T-helper 22 cell (primary cell): ENCODE data around the gene PGAM5.

Experiments
- DNase-seq: peaks from one replicate; pipeline ENCODE4 v3.0.0-alpha.2; 2020; ENCODE audit warnings: low read depth

The PGAM5 gene

DNA sequence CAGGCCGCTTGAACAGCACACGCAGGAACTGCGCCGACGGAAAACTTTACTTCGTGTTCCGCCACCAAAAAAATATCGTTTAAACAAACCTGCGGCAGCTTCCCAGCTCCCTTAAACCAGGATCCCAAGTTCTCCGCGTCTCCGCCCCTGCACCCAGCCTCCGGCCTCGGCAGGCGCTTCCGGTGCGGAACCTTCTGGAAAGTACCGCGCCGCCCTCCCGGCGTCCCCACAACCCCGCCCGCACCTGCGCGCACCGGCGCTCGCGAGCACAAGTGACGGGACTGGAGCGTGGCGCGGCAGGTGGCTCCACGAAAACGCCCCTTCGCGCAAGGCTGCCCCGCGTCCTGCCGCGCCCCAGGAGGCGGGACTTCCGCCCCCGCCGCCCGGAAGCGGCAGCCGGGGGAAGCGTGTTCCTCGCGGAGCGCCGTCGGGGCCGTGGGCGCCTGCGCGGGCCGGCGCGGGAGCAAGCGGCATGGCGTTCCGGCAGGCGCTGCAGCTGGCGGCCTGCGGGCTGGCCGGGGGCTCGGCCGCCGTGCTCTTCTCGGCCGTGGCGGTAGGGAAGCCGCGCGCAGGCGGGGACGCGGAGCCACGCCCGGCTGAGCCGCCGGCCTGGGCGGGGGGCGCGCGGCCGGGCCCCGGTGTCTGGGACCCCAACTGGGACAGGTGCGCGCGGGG, at the start of gene PGAM5:
TSS of gene PGAM5 (plus strand) at position 438 of the 675 bp plus-strand sequence. CDS start at position 473, 35 bp downstream.
- DNase-seq, result peak; percentile 93

DNA sequence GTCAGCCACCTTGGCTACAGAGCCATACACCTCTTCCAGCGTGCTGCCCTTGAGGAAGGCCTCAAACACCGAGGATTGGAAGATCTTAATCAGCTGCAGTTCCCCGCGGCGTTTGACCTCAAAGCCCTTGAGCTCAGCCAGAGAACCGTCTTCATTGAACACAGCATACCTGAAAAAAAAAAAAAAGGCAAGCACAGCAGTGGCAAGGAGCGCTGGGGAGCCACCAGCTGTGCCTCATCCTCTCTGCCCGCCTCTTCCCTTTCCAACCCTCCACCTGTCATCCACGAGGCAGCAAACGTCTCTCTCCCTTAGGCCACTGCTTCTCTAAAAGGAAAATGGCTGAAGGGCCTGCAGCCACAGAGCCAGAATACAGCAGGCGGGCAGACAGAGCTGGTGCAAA, 49.6 kb upstream of the PGAM5 start:
- no peak for DNase-seq

DNA sequence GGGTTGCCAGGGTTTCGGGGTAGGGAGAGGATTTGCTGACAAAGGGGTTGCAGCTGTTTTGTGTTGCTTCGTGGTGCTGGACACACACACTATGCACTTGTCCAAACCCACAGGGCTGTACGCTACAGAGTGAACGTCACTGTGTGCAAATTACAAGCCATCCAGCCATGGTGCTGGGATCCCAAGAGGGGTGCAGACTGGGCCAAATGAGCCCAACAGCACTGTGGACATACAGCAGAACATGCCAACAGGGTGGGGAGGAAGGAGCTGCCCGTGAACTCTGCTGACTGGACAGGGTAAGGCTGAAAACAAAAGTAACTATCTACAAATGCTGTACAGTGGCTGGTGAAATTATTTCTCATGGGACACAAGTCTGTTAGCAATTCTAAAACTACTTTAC, 48.7 kb upstream of the PGAM5 start:
- no peak for DNase-seq

DNA sequence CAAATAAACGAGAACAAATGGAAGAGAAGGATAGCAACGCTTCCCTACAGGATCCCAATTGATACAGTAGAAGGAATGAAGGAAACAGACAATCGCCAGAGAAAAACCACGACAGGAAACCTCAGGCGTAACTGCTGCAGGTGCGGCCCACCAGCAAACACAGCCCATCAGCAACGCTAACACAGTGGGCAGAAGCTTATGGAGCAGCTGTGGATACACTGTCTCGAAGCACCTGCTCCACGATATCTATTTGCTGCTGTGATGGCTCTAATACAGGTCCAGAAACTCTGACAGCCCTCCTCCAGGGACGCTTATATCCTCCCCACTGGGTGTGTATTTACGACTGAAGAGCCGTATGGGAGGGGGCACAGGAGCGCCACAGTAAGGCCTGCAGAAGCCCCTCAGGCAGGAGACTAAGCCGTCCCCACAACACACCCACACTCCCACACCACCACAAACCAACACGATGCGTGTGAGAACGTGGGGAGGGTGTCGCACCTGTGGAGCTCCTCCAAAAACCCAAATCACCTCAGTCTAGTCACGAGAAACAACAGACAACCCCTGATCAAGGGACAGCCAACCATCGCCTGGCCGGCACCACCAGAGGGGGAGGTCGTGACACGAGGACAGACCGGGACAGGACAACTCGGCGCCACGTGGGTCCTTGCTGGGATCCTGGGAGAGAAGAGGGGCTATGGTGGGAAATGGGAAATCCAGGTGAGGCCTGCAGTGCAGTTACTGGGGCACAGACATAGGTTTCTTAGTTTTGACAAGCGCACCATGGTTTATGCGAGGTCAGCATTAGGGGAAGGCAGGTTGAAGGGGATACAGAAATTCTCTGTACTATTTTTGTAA, 47.5 kb upstream of the PGAM5 start:
- no peak for DNase-seq

DNA sequence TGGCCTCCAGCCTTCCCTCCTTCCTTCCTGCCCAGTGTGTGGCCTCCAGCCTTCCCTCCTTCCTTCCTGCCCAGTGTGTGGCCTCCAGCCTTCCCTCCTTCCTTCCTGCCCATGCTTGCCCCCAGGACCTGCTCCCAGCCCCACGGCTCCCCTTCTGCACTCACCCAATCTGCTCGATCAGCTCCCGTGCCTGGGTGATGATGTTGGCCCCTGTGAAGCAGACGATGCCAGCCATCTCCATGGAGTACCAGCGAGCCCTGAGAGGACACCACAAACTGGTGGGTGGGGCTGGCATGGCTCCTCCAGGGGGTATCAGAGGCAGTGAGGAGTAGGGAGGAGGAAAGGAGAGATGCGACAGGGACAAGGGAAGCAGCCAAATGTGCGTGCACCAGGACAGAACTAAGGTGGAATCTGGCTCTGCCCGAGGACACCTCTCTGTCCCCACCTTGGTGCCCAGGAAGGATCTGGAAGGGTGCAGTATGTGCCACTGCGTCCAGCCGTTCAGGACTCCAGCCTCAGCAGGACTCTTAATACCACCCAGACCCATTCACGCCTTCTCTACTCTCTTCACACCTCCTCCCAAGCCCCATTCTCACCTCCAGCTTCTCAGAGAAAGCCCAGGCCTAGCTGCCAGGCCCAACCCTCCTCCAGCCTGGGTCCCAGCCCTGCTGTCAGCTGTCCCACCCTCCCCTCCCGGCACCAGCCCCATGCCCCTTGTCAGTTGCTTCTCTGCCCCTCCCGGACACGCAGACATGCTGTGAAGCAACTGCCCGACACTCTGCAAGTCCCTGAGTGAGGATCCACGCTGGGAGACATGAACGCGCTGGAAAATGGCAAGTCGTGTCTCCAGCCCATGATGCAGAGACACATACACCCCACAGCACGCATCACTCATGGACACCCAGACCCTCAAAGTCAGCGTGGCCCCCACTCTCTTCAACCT, 46.2 kb upstream of the PGAM5 start:
- DNase-seq, result no peak

DNA sequence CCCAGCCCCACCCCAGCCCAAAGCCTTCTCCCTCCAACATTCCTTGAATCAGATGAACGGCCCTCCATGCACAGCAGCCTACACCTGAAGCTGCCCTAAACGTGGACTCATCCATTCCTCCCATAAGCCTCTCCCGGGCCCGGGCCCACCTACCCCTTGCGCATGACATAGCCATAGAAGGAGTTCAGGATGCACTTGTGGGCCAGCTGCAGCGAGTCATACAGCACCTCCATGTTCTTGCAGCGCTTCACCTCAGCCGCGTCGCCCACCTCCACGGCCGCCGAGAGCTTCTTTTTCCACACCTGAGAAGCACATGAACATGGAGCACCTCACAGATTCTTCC, 45.5 kb upstream of the PGAM5 start:
- no peak for DNase-seq

DNA sequence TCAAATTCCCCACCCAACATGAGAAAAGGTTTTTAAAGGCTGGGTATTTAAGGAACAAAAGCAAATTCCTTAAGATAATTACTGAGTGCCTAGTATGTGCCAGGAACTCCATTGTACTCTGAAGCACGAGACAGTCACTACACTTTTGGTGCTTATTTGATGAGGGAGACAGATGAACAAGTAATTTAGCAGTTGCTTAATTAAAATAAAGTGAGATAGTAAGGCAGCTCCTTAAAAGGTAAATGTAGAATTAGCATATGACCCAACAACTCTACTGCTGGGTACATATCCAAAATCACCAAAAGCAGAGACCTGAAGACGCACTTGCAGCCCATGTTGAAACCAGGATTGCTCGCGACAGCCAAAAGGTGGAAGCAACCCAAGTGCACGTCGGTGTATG, 44.8 kb upstream of the PGAM5 start:
- no peak for DNase-seq

DNA sequence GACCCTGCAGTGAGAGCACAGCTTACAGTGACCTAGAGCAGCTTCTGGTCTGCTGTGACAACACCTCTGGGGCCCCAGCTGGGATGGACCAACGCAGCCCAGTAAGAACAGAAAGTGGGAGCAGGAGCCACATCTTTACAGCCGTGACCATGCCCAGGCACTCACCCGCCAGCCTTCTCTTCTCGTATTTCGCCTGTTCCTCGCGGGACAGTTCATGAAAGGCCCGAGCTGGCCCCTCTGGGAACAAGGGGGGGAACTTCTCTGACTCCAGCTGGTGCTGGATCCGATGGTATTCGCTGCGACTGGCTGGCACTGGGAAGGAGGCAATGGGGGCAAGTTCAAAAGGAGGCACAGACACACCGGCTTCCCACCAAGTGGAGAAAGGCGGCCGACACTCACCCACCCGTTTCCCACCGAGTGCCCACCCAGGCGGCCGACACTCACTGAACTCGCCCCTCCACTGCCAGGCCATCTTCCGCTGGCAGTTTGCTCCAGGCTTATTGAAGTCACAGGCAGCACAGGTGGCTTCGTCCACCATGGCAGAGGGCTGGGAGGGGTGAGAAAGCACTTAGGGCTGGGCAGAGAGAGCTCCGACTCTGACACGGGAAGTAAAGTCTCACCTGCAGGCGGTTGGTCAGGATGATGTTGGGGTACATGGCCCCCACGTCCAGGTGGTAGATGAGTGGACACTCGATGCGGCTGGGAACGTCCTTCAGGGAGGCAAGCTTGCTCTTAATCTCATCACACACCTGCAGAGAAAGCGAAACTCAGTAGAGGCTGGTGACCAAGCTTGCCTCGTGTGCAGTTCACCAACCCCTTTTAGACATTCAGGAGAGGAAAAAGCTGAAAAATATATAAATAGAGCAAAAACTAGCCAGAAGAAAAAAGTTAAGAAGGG, 42.2 kb upstream of the PGAM5 start:
- DNase-seq, result no peak

DNA sequence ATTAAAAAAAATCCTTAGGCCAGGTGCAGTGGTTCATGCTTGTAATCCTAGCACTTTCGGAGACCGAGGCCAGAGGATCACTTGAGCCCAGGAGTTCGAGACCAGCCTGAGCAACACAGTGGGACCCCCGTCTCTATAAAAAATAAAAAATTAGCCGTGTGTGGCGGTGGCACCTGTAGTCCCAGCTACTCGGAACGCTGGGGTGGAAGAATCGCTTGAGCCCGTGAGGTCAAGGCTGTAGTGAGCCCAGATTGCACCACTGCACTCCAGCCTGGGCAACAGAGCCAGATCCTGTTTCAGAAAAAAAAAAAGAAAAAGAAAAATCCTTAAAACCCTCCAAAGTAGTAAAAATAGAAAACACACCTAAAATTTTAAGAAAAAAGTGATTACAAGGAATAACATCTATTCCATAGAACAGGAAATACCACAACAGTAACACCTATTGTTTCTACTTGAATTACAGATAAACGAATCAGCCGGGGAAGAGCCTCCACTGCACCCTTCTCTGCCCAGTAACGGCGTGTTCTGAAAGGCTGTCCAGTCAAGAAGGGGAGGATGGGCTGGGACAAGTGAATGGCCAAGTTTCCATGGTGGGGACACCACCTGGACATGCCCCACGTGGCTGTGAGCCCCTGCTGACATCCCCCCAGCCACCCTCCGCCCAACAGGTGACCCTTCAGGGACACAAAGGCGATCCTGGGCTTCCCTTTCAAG, 41.3 kb upstream of the PGAM5 start:
- no peak for DNase-seq

DNA sequence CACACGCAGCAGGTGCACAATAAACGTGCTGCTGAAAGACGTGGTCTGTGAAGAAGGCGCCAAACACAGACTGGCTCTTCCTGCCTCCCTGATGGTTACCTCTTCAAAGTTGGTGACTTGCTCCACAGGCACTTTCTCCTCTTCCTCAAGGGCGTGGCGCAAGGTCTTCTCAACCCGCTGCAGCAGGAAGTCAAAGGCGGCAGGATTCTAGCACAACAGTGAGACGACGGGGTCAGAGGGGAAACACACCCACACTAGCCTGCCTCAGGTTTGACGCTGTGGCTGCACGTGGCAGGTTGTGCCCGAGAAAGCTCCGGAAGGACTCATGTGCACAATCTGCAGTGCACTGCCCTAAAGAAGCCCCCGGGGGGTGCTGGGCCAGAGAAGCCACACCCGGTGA, 38.5 kb upstream of the PGAM5 start:
- DNase-seq, result no peak

DNA sequence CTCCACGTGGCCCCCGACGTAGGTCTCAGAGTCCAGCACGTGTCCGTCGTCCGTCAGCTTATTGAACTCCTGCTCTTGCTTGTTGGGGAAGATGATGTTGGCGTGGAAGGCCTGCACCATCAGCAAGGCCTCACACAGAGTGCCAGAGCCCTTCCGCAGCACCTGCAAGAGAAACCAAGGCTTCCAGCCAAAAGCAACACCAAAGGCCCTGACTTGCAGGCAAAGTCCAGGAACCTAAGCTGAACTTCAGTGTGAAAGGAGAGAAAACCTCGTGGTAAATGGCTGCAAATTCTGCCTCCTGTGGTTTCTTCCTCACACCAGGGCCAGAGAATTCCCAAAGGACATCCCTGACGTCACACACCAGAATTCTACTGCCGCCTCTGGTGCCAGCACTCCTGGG, 38.0 kb upstream of the PGAM5 start:
- no peak for DNase-seq

DNA sequence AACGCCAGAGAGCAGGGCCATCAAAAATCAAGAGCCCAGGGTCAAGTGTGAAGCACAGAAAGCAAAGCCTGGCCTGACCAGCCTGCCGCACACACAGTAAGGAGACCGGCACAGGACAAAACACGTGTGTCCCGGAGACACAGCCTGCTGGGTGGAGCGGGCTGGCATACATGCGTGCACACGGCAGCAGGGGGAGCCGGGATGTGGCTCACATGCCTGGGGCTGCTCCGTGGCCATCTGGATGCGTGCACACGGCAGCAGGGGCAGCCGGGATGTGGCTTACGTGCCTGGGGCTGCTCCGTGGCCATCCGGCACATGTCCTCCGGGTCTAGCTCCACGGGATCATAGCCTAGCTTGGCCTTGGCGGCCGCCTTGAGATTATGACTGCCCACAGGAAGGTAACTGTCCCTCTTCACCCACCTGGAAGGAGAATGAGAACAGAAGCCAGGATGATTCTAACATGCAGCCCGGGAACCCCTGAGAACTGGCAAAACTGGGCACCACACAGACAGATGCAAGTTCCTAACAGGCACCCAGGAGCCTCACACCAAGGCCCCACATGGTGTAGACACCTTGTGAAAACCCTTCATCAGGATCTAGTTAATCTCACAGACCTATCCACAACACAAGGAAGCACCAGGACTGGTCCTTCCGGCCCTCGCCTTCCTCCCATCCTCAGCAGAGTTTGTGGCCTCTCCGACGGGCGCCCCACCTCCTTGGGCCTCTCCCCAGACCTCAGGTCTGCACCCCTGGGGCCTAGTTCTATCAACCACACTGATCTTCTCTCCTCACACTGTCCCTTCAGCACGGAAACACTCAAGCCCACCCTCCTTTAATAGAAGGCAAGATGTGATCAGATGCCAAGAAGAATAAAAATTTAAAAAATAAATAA, 37.1 kb upstream of the PGAM5 start:
- no peak for DNase-seq

DNA sequence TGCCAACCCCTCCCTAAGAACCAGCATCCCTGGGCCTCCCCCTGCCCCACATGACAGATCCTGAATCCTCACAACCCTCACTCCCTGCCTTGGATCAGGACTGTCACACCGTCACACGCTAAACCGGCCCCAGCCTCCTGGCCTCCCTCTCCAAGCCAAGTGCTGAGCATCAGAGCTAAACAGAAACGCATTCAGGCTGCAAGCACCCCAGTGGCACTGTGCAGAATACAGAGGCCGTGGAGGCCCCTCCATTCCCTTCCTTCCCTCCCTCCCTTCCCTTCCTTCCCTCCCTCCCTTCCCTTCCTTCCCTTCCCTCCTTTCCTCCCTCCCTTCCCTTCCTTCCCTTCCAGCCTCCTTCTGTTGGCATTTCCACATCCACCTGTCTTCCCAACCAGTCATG, 36.1 kb upstream of the PGAM5 start:
- no peak for DNase-seq

DNA sequence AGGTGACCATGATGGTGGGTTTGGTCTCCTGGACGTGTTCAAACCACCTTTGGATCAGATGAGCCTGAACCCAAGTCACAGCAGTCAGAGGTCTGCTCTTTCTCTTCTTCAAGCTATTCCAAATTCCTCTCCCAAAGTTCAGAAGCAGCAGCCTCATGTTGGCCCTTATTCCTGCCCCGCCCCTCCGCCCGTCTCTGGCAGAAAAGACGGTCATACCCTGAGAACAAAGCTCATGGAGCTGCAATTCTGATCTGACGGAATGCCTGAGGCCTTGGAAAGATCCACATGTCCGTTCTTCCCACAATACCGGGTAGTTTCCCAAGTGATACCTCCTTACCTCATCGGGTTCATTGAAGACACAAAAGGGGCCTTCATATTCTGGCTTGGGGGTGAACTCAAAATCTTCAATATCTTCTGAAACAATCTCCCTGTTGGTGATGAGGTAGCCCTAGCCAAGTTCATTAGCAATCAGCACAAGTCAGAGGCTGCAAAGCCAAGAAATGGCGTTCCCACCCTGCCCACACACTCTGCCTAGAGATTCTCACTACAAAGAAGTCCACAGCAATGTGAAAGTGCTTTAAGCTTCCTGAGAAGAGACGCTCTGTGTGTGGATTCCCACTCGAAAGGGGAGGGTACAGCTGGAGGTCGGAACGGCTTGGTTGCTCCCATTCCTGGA, 34.7 kb upstream of the PGAM5 start:
- DNase-seq, result no peak

DNA sequence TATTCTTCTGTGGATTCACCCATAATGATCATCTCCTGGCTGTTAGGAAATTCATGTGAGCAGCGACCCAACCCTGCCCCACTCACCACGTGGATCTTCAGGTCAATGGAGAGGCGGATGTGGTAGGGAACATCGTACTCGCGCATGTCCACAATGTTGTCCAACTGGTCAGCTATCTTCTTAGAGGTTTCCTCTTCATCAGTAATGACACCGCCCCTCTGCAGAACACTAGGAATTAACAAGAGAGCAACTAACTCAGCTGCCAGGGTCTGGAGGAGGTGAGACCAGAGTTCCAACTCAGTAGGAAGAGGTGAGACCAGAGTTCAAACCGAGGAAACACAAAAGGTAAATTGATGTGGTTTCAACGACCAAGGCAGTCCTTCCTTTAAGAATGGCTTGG, 33.1 kb upstream of the PGAM5 start:
- DNase-seq, result no peak

DNA sequence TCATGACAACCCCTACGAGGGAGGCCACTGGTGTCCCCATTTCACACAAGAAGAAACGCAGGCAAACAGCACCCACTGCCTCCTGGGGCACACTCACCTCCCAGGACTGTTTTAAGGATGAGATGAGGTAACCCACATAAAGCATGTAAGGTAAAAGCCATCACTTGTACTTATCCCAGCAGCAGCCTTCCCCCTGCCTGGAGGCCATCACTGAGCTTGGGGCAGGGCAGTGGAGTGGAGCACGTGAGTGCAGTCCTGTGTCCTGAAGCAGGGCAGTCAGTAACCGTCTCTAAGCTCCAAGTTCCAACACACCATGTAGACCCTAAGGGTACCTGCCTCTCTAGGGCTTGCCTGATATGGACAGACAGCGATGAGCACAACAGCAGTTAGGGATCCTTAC, 25.2 kb upstream of the PGAM5 start:
- DNase-seq, result no peak

DNA sequence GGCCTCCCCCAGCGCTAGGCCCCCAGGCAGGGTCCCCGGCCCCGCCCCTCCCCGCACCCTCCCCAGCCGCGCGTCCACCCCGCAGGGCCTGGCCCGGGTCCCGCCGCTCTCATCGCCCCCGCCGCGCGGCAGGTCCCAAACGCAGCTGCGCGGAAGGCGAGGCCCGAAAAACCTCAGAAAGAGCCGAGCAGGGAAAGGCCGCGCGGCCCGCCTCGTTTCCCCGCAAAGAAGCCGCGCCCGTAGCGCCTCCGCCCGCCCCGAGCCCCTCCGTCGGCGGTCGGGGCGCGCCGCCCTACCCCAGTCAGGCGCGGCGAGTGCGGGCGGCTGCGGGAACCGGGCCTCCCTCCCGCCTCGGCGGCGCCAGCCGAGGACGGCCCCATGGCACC, 23.8 kb upstream of the PGAM5 start:
- DNase-seq, result peak; percentile 7

DNA sequence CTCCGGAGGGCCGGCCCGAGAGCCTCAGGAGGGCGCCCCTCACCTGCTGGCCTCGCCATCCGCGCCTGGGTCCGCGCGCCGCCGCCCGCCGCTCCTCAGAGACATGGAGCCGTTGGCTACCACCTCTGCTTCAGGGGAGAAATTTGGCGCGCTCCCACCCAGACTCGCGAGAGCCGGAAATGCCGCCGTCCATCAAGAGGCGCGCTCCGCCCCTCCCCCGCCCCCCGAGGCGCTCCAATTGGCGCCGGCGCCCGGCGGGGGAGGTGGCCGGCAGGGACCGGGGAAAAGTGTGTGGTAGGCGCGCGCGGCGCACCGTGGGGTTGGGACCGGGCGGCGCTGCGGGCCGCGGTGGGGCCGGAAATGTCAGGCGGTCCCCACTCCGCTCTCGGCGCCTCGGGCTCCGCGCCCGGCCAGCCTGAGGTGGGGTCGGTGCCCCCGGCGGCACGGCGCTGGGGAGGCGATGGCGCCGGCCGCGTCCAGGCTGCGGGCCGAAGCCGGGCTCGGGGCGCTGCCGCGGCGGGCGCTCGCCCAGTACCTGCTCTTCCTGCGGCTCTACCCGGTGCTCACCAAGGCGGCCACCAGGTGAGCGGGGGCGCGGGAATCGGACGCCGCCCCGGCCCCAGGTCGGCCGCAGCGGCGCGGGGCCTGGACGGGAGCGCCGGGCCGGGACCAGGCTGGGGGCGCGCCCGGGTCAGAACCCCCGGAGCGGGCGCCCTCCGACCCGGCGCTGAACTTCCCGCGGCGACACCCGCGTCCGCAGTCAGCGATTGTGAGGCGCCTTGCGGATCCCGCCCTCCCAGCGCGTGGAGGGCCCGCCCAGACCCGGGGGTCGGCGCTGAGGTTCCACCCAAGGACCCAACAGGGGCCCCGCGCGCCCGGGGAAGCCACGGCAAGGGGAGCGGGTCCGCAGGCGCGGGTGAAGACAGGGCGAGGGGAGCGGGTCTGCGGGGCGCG, 23.2 kb upstream of the PGAM5 start, which contains the start of the genes POLE and PXMP2:
TSS of gene POLE (minus strand) at position 132 of the 954 bp plus-strand sequence. CDS start at position 105, 27 bp downstream.
TSS of gene PXMP2 (plus strand) at position 377 of the 954 bp plus-strand sequence. CDS start at position 461, 84 bp downstream.
- DNase-seq, result peak; percentile 89
